ENCODE measurements around the gene KCTD19. TPM values are rescaled to one million over a fixed set of nuclear protein-coding genes. Genes with fewer than 3 reads are reported as not detected.

Gene KCTD19
- total RNA-seq, 1 experiment from 2014 or later, result not detected

DNA sequence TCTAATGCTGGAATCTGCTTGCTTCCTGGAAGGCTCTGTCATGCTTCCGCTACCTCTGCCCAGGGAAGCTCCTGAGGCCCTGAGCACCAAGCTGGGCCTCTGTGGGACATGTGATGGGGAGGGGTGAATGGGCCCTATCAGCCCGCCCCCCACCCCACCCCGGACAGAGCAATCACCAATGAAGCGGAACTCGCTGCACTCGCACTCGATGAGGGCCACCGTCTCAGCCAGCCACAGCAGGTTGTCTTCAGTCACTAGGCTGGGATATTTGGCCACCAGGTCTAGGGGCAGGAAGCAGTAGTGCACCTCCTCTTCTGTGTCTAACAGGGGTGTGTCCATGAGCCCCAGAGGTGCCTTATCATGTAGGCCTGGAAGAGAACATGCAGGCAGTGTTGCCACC, 23.6 kb downstream of the KCTD19 start:
- Mint-ChIP-seq H3K36me3 (ENCODE audit: insufficient read depth, unreplicated experiment) (no peaks in the 10 kb centered on the region), H3K4me1 (ENCODE audit: low read depth, unreplicated experiment) (no peaks in the 10 kb centered on the region), H3K4me3 (ENCODE audit: unreplicated experiment) (no peak overlapping the region), H3K27ac (ENCODE audit: unreplicated experiment) (no peak overlapping the region), H3K9me3 (ENCODE audit: unreplicated experiment) (no peaks in the 10 kb centered on the region), H3K27me3 (ENCODE audit: insufficient read depth, unreplicated experiment) (no peaks in the 10 kb centered on the region)
- no peak for DNase-seq
- ChIA-PET POLR2A (no interaction called here), CTCF (no interaction called here)
- H3K4me3 ChIP-seq (ENCODE audit: low read depth, low read length), result no peak overlapping the region
- no TSS peak for BruUV-seq (replicated peaks)
- no peaks in the 10 kb centered on the region for H3K36me3 ChIP-seq (ENCODE audit: control insufficient read depth, insufficient read depth, low read length)
- H3K4me1 ChIP-seq, result no peaks in the 10 kb centered on the region
- no peaks in the 10 kb centered on the region for H3K27me3 ChIP-seq (replicated peaks; ENCODE audit: control insufficient read depth, insufficient read depth, low read length)
- TF ChIP-seq CTCF (IDR thresholded peaks at IDR 0.05; ENCODE audit: insufficient read depth in 1 of 2, low read depth in 1 of 2, low read length in 1 of 2, severe bottlenecking in 1 of 2, unreplicated experiment in 1 of 2), result no peak
- intact Hi-C loops (cut with micrococcal nuclease; ENCODE audit: unreplicated experiment), result no loop called here
- peaks cover 8% of the 10 kb centered on the region; the same call in 1 of the 2 replicates for H3K9me3 ChIP-seq

- no peak for TF ChIP-seq CTCF (IDR thresholded peaks at IDR 0.05; ENCODE audit: insufficient read depth in 1 of 2, low read depth in 1 of 2, low read length in 1 of 2, severe bottlenecking in 1 of 2, unreplicated experiment in 1 of 2)
- no peak for DNase-seq
Observed at GRCh38 chr16:67302076-67302475, 24.5 kb downstream of the KCTD19 start.

GRCh38 chr16:67301080-67301782, 25.3 kb downstream of the KCTD19 start:
- no peak for DNase-seq
- H3K9me3 Mint-ChIP-seq (ENCODE audit: unreplicated experiment), result no peaks in the 10 kb centered on the region
- POLR2A ChIA-PET, result no interaction called here
- intact Hi-C loops (cut with micrococcal nuclease; ENCODE audit: unreplicated experiment), result no loop called here
- CTCF ChIA-PET, result interaction anchor here (1.4 kb wide), 1 partner anchor 38 kb away, joined by 4 read pairs; no protein-coding TSS in a partner anchor
- H3K4me3 Mint-ChIP-seq (ENCODE audit: unreplicated experiment), result no peak overlapping the region
- H3K27me3 ChIP-seq (replicated peaks; ENCODE audit: control insufficient read depth, insufficient read depth, low read length), result no peaks in the 10 kb centered on the region
- no peak overlapping the region for H3K4me3 ChIP-seq (ENCODE audit: low read depth, low read length)
- H3K36me3 ChIP-seq (ENCODE audit: control insufficient read depth, insufficient read depth, low read length), result no peaks in the 10 kb centered on the region
- no peak overlapping the region for H3K27ac Mint-ChIP-seq (ENCODE audit: unreplicated experiment)
- BruUV-seq (replicated peaks), result no TSS peak
- no peaks in the 10 kb centered on the region for H3K27me3 Mint-ChIP-seq (ENCODE audit: insufficient read depth, unreplicated experiment)
- no peaks in the 10 kb centered on the region for H3K36me3 Mint-ChIP-seq (ENCODE audit: insufficient read depth, unreplicated experiment)
- peaks cover 6% of the 10 kb centered on the region for H3K4me1 Mint-ChIP-seq (ENCODE audit: low read depth, unreplicated experiment)
- H3K9me3 ChIP-seq, result peaks cover 8% of the 10 kb centered on the region; the same call in 1 of the 2 replicates
- H3K4me1 ChIP-seq, result no peaks in the 10 kb centered on the region
- TF ChIP-seq CTCF (IDR thresholded peaks at IDR 0.05; ENCODE audit: insufficient read depth in 1 of 2, low read depth in 1 of 2, low read length in 1 of 2, severe bottlenecking in 1 of 2, unreplicated experiment in 1 of 2), result no peak

More at GRCh38 chr16:67302076-67302475, 24.5 kb downstream of the KCTD19 start:
- ChIA-PET POLR2A (no interaction called here), CTCF (no interaction called here)
- Histone ChIP-seq H3K36me3 (ENCODE audit: control insufficient read depth, insufficient read depth, low read length) (no peaks in the 10 kb centered on the region), H3K4me1 (no peaks in the 10 kb centered on the region), H3K9me3 (peaks cover 8% of the 10 kb centered on the region; the same call in 1 of the 2 replicates), H3K27me3 (replicated peaks; ENCODE audit: control insufficient read depth, insufficient read depth, low read length) (no peaks in the 10 kb centered on the region), H3K4me3 (ENCODE audit: low read depth, low read length) (no peak overlapping the region)
- Mint-ChIP-seq H3K27me3 (ENCODE audit: insufficient read depth, unreplicated experiment) (no peaks in the 10 kb centered on the region), H3K9me3 (ENCODE audit: unreplicated experiment) (no peaks in the 10 kb centered on the region), H3K4me3 (ENCODE audit: unreplicated experiment) (no peak overlapping the region), H3K36me3 (ENCODE audit: insufficient read depth, unreplicated experiment) (no peaks in the 10 kb centered on the region), H3K4me1 (ENCODE audit: low read depth, unreplicated experiment) (no peaks in the 10 kb centered on the region), H3K27ac (ENCODE audit: unreplicated experiment) (no peak overlapping the region)
- intact Hi-C loops (cut with micrococcal nuclease; ENCODE audit: unreplicated experiment), result no loop called here
- no TSS peak for BruUV-seq (replicated peaks)
